ENCODE data around the gene SLC15A3.

- TF ChIP-seq EZH2 (IDR thresholded peaks at IDR 0.05; ENCODE audit: low read length, missing control alignments) = no peak
- TF ChIP-seq CTCF (conservative IDR thresholded peaks at IDR 0.05 in 1 of 2, IDR thresholded peaks at IDR 0.05 in 1 of 2; ENCODE audit: low read depth in 1 of 2, low read length in 2 of 2) = no peak
These were observed 9.8 kb downstream of the SLC15A3 start for GRCh38 chr11:60942219-60942618.
